ENCODE data around the gene ERBB4.

GRCh38 chr2:211397764-211398163 is 1140.8 kb downstream of the ERBB4 start:
- TF ChIP-seq CREB5 (CRISPR knock-in tag; IDR thresholded peaks at IDR 0.05; ENCODE audit: low read depth), result no peak
- TF ChIP-seq PATZ1 (CRISPR knock-in tag; IDR thresholded peaks at IDR 0.05; ENCODE audit: borderline replicate concordance), result no peak
- no peak for TF ChIP-seq TOX (CRISPR knock-in tag; IDR thresholded peaks at IDR 0.05; ENCODE audit: borderline replicate concordance)

All from SK-N-SH treated with all-trans-retinoic acid at 6 μM for 48 hours (cell line).